Glomerular endothelial cell (primary cell): ENCODE results near the gene VWA5B1. TPM values are rescaled to one million over a fixed set of nuclear protein-coding genes. Genes with fewer than 3 reads are reported as not detected.
"Not testable (repeated sequence)": the region's sequence is repeated elsewhere in the genome, so short reads cannot be mapped to it uniquely, and the experiment has no call there.

ENCODE experiments used
- DNase-seq: peaks from one replicate; pipeline ENCODE4 v3.0.0-alpha.2; 2011; ENCODE audit warnings: low read depth, low spot score; ENCODE audit errors: extremely low read depth
- total RNA-seq: library from RNA; depleted of rRNA; stranded (reverse); fragments of >200 nt; gene quantifications from 2 replicates; pipeline ENCODE4 v1.2.3, GENCODE V29; 2015

The VWA5B1 gene, protein sequence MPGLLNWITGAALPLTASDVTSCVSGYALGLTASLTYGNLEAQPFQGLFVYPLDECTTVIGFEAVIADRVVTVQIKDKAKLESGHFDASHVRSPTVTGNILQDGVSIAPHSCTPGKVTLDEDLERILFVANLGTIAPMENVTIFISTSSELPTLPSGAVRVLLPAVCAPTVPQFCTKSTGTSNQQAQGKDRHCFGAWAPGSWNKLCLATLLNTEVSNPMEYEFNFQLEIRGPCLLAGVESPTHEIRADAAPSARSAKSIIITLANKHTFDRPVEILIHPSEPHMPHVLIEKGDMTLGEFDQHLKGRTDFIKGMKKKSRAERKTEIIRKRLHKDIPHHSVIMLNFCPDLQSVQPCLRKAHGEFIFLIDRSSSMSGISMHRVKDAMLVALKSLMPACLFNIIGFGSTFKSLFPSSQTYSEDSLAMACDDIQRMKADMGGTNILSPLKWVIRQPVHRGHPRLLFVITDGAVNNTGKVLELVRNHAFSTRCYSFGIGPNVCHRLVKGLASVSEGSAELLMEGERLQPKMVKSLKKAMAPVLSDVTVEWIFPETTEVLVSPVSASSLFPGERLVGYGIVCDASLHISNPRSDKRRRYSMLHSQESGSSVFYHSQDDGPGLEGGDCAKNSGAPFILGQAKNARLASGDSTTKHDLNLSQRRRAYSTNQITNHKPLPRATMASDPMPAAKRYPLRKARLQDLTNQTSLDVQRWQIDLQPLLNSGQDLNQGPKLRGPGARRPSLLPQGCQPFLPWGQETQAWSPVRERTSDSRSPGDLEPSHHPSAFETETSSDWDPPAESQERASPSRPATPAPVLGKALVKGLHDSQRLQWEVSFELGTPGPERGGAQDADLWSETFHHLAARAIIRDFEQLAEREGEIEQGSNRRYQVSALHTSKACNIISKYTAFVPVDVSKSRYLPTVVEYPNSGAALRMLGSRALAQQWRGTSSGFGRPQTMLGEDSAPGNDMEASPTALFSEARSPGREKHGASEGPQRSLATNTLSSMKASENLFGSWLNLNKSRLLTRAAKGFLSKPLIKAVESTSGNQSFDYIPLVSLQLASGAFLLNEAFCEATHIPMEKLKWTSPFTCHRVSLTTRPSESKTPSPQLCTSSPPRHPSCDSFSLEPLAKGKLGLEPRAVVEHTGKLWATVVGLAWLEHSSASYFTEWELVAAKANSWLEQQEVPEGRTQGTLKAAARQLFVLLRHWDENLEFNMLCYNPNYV
- not detected in 2 replicates for total RNA-seq

DNA sequence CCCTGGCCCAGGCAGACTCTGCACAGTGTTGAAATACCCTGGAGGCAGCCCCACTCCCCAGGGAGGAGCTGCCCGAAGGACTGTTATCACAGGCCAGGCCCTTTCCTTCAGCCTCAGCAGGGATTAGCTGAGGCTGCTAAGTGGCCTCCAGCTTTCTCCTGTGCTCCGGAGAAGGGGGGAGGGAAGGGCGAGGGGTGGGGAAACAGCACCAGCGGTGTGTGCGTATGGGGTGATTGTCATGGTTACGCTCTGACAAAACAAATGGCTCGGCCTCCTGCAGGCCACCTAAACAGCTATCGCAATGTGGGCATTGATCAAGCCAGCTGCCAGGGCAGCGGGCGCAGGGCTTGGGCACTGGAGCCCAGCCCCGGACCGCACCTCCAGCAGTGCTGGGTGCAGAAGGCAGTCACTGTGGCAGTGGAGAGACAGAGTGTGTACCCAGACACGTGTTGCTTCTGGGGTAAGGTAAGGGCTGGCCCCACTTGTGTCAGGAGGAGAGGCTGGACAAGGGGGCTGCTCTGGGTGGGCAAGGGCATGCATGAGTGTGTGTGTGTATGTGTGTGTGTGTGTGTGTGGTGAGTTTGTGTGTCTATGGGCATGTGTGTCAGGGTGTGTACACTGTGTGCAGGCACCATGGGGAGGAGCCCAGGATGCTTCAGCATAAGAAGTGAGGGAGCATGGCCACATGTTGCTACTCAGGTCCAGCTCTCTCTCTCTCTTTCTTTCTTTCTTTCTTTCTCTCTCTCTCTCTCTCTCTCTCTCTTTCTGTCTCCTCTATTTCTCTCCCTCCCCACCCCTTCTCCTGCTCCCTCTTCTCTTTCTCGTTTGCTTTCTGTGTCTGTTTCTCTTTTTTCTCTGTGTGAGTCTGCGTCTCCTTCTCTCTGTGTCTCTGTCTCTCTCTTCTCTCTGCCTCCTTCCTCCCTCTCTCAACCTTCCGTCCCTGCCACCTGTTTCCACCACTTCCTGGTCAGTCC is at the start of gene VWA5B1:
TSS of gene VWA5B1 (plus strand) at position 252 of the 974 bp plus-strand sequence. CDS start 19,727 bp downstream, outside the sequence.
- DNase-seq = no peak

DNA sequence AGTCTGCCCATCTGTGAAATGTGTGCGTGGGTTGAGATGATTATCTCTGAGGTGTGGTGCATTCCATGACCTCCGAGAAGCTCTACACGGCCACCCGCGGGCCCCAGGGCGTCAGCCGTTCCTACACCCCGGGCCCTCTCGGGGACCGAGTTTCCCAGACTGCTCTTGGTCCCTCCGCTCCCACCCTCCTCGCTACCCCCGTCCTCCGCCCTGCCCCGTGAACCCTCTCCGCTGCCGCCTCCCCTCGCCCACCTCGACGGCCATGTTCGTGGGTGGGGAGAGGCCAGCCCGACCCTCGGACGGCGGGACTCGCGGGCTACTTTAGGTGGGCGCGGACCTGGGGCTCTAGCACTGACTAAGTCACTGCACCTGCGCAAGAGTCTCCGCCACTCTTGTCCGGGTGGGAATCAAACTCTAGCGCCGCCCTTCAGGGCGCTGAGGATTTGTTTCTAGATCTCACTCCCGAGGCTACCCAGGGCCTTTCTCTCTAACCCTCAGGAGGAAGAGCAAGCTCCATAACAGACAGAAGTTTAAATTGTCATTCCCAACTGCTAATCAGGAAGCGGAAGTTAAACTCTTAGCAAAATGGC is 47.7 kb upstream of the VWA5B1 start:
- no peak for DNase-seq

DNA sequence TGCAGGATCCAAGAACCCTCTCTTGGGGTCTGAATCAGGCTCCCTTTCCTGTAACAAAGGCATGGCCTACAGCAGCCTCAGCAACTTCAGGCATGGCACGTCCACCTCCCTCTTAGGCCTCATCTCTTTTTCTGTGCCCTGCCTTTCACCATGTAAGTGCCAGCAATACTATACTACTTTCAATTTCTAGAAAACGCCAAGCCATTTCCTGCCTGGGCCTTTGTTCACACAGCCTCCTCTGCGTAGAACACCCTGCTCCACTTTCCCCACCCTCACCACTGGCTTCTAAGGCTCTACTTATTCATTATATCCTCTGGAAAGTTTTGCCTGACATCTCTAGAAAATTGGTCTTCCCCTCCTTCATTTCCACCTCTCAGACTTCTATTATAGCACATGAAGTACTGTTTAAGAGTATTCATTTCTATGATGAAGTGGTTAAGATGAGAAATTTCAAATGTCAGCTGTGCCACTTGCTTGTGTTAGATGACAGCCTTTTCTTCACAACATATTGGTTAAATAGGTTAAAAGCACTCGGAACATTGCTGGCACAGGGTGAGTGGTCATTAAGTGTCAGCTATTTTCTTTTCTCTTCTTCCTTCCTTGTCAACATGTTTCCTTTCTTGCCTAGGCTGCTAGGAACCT is 41.6 kb upstream of the VWA5B1 start:
- no peak for DNase-seq

DNA sequence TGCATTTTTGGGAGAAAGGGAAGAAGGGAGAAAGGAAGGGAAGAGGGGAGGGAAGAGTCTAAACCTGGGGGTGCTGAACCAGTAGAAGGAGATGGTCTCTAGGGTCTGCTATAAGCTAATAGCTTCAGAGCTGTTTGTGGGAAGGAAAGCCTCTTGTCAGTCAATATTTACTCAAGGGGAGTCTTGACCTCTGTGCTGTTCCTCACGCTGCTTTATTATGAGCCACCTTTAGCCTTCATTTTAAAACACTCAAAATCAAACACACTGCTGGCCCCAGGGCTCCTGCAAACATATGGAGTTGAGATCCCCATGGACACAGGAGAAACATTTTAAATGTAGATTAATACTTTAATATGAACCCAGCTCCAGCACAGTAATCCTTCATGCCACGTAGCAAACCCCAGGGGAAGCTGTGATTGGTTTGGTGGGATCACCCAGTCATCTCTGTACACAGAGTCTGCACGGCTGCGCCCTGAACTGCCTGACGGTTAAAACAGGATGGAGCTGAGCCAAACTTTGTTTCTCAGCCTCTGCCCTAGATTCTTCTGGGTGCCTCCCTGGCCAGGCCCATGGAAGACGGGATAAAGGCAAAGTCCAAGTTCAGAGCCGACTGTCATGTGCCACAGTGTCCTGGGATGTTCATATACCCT is 40.2 kb upstream of the VWA5B1 start:
- no peak for DNase-seq

DNA sequence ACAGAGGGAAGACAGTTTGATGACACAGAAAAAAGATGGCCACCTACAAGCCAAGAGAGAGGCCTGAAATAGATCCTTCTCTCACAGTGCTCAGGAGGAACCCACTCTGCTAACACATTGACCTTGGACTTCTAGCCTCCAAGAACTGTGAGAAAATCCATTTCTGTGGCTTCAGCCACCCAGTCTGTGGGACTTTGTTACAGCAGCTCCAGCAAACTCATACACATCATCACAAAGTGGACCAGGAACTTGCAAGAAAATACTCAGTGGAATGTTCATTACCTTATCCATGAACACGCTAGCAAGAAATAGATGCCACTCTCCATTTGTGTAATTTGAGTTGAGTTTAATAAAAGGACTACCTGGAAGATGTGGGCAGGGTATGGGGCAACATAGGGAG is 38.1 kb upstream of the VWA5B1 start:
- no peak for DNase-seq

DNA sequence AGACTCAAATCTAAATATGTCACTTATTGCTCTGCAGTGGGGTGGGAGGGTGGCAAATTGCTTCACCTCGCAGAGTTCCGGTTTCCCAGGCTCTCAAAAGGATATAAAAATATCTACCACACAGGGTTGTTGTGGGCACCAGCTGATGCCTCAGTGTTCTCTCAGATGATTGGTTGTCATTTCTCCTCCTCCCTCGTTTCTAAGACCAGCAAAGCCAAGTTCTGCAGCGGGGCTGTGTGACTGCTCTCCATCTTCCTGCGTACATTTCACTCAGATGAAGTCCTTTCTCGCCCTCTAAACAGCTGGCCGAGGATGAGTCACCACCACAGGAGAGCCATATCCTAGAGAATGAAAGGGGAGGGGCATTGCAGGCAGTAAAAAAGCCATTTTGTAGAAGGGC is 35.0 kb upstream of the VWA5B1 start:
- DNase-seq = no peak

DNA sequence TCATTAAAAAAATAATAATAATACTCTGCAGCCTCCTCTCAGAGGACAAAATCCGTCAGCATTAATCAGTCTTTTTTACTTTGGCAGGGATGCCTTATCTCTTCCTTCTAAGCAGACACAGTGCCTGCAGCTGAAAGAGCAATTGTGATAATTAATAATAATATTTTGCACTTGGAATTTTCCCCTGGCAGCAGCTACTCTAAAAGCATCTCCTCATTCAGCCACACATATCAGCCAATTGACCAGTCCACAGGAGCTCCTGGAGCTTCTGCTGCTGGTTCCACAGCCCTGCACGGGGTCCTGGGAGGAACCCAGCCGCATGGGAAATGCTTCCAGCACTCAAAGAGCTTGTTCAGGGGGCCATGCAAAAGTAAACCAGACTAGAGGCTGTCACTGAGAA is 31.0 kb upstream of the VWA5B1 start:
- no peak for DNase-seq

DNA sequence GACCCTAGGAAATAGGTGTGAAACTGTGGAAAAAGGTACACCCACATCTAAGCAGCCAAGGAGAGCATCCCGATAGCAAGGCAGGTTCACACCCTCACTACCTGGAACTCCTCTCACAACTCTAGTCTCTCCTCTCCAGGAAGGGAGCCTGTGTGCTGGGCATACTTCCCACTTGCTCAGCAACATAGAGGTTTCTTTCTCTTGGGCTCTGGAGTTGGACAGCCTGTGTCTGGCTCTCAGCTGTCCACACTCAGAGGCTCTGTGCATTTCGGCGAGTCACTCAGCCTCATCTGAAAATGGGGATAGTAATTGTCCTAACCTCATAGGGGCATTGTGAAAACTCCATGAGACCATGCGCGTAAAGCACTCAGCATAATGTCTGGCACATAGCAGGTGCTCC is 29.6 kb upstream of the VWA5B1 start:
- no peak for DNase-seq

DNA sequence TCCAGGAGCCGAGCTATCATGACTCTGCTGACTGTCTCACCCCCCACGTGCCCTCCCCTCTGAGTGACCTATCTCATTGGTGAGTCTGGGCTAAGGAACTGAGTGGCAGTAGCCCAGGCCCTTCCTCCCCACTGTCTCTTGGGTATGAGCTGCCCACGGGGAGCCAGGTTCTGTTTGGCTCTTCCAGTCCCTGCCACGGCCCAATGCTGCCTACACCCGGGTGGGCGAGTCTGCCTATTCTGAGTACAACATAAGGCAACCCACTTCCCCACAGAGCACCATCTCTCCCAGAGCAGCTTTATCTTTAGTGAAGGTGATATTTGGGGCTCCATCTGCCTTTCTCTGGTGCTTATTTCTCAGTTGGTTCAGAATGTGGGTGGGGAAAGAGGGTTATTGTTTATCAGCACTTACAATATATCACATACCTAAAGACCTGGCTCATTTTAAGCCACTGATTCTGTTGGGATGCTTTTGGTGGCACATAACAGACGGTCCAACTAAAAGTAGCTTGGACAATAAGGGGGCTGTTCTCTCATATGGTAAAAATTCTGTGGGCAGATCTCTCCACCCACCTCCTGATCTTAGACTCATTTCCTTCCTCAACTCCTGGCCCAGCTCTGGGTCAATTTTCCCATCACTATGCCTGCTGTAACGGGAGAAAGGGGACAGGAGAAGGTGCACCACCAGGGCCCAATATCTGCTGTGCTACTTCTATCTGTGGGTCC is 27.7 kb upstream of the VWA5B1 start:
- DNase-seq = no peak

DNA sequence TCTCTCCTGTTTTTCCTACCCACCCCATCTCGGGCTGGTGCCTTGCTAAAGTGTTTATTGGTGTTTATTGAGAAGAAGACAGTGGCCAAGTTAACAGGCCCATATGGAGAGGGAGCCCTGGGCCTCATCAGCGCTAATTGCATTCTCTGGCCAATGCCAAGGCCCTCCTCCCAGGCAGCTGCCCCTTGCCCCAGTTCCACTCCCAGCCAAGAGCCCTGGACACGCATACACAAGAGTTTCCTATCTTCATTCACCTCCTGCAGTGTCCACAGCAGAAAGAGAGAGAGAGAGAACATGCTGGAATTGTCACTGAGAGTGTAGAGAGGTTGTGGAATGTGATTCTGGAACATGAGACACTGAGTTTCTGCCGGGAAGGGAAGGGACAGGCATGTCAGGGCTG is 25.4 kb upstream of the VWA5B1 start:
- DNase-seq = no peak

DNA sequence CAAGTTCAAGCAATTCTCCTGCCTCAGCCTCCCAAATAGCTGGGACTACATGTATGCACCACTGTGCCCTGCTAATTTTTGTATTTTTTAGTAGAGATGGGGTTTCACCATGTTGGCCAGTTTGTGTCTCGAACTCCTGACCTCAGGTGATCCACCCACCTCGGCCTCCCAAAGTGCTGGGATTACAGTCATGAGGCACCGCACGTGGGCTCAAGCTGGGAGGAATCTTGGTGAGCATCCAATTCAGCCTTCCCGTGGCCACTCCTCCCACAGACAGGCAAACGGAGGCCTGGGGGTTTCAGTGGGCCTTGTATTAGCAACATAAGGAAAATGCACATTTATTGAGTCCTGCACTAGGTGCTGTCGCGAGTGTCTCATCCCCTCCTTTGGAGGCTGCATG is 24.5 kb upstream of the VWA5B1 start:
- no peak for DNase-seq

DNA sequence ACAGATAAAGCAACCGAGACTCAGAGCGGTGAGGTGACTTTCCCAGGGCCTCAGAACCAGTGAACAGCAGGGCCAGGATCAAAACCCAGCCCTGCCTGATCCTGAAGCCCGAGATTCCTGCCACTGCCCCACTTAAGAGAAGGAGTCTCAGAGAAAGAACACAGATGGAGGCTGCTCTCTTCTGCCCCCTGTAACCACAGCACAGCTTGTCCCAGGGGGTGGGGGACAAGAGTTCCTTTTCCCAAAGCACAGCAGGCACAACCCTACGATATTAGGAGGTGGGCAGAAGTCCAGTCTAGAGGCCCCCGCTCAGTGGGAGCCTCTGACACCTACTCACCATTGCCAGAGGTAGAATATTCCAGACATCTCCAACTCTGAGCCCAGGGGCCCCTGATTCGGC is 24.0 kb upstream of the VWA5B1 start:
- no peak for DNase-seq

DNA sequence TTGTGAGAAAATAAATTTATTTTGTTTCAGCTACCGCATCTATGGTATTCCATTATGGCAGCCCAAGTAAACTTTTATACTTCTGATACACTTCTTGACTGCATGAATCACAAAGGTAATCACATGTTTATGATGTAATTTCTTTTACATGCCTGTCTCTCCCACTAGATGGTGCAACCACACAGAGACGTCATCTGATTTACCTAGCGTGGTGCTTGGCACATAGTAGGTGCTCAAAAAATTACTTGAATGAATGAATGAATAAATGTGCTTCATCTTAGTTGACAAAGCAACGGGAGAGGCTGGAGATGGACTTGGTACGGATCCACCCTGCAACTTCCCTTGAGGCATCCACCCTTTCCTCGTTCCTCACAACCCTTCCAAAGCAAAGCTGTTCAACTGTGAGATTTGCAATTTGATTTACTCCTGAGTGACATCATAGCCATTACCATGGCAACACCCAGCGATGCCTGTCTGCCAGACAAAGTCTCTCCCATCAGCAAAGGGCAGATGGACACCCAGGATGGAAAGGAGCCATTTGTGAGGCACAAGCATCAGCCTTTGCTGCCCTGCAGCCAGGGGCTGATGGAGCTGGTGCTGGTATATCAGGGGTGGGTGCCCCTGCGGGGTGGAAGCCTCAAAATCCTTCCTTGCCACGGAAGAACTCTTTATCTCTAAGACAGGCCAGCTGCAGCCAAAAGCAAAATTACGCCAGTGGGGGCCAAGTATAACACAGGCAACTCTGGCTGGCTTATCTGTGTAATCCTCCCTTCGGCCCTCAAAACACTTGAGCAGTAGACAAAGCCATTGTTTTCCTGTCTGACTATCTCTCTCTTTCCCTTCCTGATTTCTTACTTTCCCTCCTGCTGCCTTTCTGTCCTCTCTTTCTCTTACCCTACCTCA is 18.9 kb upstream of the VWA5B1 start:
- DNase-seq = no peak

DNA sequence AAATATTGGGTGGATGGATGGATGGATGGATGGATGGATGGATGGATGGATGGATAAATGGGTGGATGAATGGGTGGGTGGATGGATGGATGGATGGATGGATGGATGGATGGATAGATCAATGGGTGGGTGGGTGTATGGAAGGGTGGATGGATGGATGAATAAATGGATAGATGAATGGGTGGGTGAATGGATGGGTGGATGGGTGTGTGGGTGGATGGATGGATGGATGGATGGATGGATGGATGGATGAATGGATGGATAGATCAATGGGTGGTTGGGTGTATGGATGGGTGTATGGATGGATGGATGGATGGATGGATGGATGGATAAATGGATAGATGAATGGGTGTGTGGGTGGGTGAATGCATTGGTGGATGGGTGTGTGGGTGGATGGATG is 17.0 kb upstream of the VWA5B1 start:
- not testable (repeated sequence) for DNase-seq

DNA sequence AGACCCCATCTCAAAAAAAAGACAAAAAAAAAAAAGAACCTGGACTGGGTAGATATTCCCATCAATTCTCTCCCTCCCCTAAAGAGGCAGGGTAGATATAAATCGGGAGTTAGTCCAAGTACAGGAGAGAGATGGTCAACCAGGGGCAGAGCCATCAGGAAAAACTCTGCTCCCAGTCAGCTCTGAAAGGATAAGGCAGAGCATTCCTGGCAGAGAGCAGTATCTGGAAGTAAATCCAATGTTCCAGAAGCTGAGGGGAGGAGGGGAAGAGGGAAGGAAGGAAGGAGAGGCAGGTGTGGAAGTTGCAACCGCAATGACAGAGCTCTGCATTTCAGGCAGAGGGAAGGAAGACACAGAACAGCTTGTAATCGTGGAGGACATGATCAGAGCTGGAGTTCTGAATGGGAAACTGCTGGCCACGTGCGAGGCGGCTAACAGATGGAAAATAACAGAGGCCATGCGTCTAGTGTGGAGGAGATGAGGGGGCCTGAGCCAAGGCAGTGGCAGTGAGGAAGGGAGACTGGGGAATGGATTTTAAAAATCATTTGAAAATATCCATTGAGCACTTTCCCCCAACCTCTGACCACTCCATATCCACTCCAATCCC is 15.3 kb upstream of the VWA5B1 start:
- DNase-seq = no peak

DNA sequence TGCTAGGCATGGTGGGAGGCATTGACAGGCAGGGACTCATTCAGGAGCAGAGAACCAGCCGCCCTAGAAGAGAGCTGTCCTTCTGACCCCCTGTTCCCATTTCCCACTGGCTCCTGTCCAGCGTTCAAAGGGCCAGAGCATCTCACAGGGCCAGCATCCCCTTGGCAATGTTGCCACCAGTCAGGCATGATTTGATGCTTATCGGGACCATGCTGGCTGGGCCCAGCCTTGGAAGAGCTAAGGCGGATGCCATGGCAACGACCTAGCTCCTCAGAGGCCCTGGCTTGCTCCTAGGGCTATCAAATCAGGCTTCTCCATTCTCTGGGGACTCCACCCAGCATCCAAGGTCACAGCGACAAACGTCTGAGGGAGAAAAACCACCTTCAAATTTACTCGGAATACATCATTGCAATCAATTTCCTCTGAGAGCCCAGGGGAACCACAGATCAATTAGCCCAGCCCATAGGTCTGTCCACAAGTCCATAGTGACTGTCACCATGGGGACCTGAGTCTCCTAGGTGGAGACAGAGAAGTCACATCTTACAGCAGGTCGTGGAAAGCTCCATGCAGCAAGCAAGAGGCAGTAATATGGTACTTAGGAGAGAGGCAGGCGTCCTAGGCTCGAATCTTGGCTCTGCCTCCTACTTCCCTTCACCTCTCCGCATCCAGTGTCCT is 14.1 kb upstream of the VWA5B1 start:
- DNase-seq = no peak
